Heart left ventricle (tissue), 16 donors: ENCODE results near the gene HAUS3. TPM values are rescaled to one million over a fixed set of nuclear protein-coding genes. Genes with fewer than 3 reads are reported as not detected.

Source experiments
- ATAC-seq, 4 donors: fragments of 200-7000 bp; cut with Tn5 transposase; one replicate each; pipeline ENCODE4 v1.9.1; 2020 to 2022; ENCODE audit warnings: moderate library complexity in 4 of 4, mild to moderate bottlenecking in 3 of 4, moderate number of reproducible peaks in 1 of 4
- DNase-seq, 5 donors: peaks; one replicate each; pipeline ENCODE4 v3.0.0-alpha.2; 2020
- H3K27ac ChIP-seq, 12 donors: fragments of 200-600 bp; sonication (generic) in 4 of 12; one replicate each; pipeline versions ENCODE4 v1.5.0 to v1.8.0; 2016 to 2022; ENCODE audit warnings: mild to moderate bottlenecking in 2 of 12
- H3K27me3 ChIP-seq, 9 donors: fragments of 200-600 bp; sonication (generic) in 2 of 9; one replicate each; pipeline versions ENCODE4 v1.5.1 to v1.8.0; 2016 to 2022; ENCODE audit warnings: mild to moderate bottlenecking in 3 of 9
- H3K36me3 ChIP-seq, 9 donors: fragments of 200-600 bp; sonication (generic) in 2 of 9; one replicate each; pipeline versions ENCODE4 v1.5.0 to v1.8.0; 2018 to 2022; ENCODE audit warnings: mild to moderate bottlenecking in 2 of 9
- H3K4me1 ChIP-seq, 12 donors: fragments of 200-600 bp; sonication (generic) in 4 of 12; one replicate each; pipeline versions ENCODE4 v1.5.0 to v1.8.0; 2016 to 2022; ENCODE audit warnings: mild to moderate bottlenecking in 3 of 12
- H3K4me3 ChIP-seq, 12 donors: fragments of 200-600 bp; sonication (generic) in 4 of 12; one replicate each; pipeline versions ENCODE4 v1.5.0 to v1.8.0; 2017 to 2022; ENCODE audit warnings: mild to moderate bottlenecking in 9 of 12, moderate library complexity in 4 of 12
- H3K9me3 ChIP-seq, 12 donors: fragments of 200-600 bp; sonication (generic) in 4 of 12; one replicate each; pipeline versions ENCODE4 v1.5.0 to v1.8.0; 2016 to 2022; ENCODE audit warnings: mild to moderate bottlenecking in 1 of 12
- CTCF ChIP-seq, 12 donors: fragments of 200-600 bp; sonication (generic) in 4 of 12; IDR thresholded peaks; one replicate each; pipeline versions ENCODE4 v1.5.0 to v1.8.0; 2018 to 2022; ENCODE audit warnings: antibody characterized with exemption in 12 of 12, mild to moderate bottlenecking in 5 of 12
- POLR2A ChIP-seq, 2 donors: fragments of 450-650 bp; IDR thresholded peaks; one replicate each; pipeline ENCODE4 v1.6.1; 2017; ENCODE audit warnings: antibody characterized with exemption in 2 of 2, mild to moderate bottlenecking in 2 of 2, moderate library complexity in 2 of 2
- WGBS, 4 donors: extraction: QIAGEN DNeasy Blood & Tissue Kit in 2 of 4; methylation state at CpG; one replicate each; pipeline versions ENCODE4 v1.1.5 to v1.1.7; 2013 to 2018; 5-methylcytosine and 5-hydroxymethylcytosine counted together
- intact Hi-C, 10 donors: fragments of 100-400 bp; cut with DNase I; formaldehyde crosslinking; loops; one replicate each; pipeline versions ENCODE4 v1.11.1 to v1.14.2; 2022
- polyA plus RNA-seq, 2 donors: library from polyadenylated mRNA; stranded (reverse); fragments of 200-250 nt; gene quantifications; one replicate each; pipeline ENCODE4 v1.2.3, GENCODE V29; 2013
- total RNA-seq, 9 donors: library from RNA; depleted of rRNA in 2 of 9; stranded (reverse); fragments of >200 nt in 2 of 9; fragmentation: NEBNext Ultra II Directional in 3 of 9; extraction: Animal tissue kit (Norgen Biotek cat#: 25700) in 3 of 9; gene quantifications; one replicate each; pipeline versions ENCODE4 v1.1.0 to v1.2.4, GENCODE V29; 2016 to 2023
- donor health status: ischemic (EF 13 %, LVEDD 7.1; RV severe dilation, severe dysfunction).
- donor health status: healthy with polysubstance abuse.
- donor health status: DM: no; HTN: yes; CAD: no.
- donor health status: DM: no; HTN: no; CAD: no.
- donor health status: ischemic (EF 25% LVEDD 6.9; RV normal size, moderate dysfunction).
- donor health status: ischemic (EF 25% LVEDD 5.7; RV mildly dilated, moderate dysfunction).
- donor health status: healthy.
- donor health status: DM: yes; HTN: yes; CAD: no.
- donor health status: ischemic (EF 35%, LVEDD 5.7; RV mildly dilated, moderate dysfunction).
- donor health status: nonischemic (EF 11% LVEDD 7.7; RV severe dilation, severe dysfunction).
- donor health status: DM: yes; HTN: yes; CAD: no.
- donor health status: PGD.
- donor health status: ischemic (EF 29% LVEDD 5.4; RV normal size, mild dysfunction).
- donor health status: nonischemic (EF 23%, LVEDD 6.1; RV moderate dilation, normal function).

The HAUS3 gene
- total and polyA plus RNA-seq, 11 donors = 4.2 to 8.3 (median 6.3) TPM

DNA sequence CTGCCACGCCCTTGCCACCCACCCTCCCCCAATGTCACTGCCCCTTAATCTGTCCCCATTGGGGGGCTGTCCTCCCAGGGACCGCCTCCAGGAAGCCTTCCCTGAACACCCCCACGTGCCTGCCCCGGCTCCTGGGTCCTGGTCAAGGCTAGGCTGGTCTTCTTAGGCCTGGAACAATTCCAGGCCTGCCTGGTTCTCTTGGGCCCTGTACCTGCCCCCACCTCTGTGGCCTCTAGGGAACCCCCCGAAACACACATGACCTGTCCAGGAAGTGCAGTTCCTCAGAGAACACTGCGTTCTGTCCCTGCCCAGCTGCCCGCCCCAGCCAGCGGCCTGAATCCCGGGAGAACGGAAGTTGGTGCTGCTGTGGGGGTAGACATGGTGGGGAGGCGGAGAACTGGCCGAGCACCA, 14.9 kb upstream of the HAUS3 start:
- Histone ChIP-seq H3K4me3 (peak overlapping the region in 1 of 12 donors; percentile 24), H3K27me3 (no peaks in the 10 kb centered on the region), H3K9me3 (no peaks in the 10 kb centered on the region), H3K36me3 (peaks cover 0 to 58% (median 30%) of the 10 kb centered on the region in 9 donors), H3K27ac (peak overlapping the region; percentile 74 to 94 (median 89)), H3K4me1 (peaks cover 21 to 84% (median 70%) of the 10 kb centered on the region in 12 donors)
- WGBS, 4 donors = 40 to 59% (median 42%) methylated on average over 11 to 12 of the region's 12 CpGs
- DNase-seq (peak; percentile 46 to 83 (median 70)), ATAC-seq (peak; percentile 35 to 75 (median 58))
- intact Hi-C loops = loop anchor here in 3 of 10 donors (2.0 to 10.0 kb wide), 2 partner anchors 14 to 158 kb away; partner anchors contain the start of genes CFAP99 (in 2 of the 3), ZFYVE28 (in 2 of the 3), HAUS3 (in 1 of the 3) and POLN (in 1 of the 3)
- TF ChIP-seq CTCF (IDR thresholded peaks at IDR 0.05) = no peak
- TF ChIP-seq POLR2A (IDR thresholded peaks at IDR 0.05) = no peak

DNA sequence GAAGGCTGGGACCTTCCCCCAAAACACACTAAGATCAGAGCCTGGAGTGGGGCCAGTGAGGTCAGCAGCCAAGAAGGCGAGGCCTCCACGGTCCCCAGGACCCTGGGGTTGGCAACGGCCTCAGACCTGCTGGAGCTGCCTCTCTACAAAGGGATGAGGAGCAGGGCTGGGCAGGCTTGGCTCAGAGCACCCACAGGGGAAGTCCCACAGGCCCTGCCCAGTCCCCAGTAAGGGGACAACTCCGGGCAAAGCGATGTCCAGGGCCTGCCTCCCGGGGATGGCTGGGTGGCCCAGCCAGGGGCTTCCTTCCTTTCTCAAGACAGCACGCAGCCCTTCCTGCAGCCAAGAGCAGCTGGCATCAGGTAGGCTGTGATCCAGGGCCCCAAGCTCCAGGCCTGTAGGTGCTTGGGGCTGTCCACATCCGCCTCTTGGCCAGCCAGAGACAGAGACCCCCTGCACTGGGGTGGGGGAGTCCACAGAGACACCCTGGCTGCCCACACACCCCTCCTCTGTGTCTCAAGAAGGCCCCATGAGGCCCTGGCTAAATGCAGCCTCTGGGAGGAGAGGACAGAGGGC, 14.3 kb upstream of the HAUS3 start:
- Histone ChIP-seq H3K27me3 (no peaks in the 10 kb centered on the region), H3K4me3 (peak overlapping the region in 8 of 12 donors; percentile 8 to 32 (median 22)), H3K27ac (peak overlapping the region; percentile 74 to 94 (median 89)), H3K36me3 (peaks cover 0 to 63% (median 35%) of the 10 kb centered on the region in 9 donors), H3K9me3 (no peaks in the 10 kb centered on the region), H3K4me1 (peaks cover 21 to 84% (median 70%) of the 10 kb centered on the region in 12 donors)
- intact Hi-C loops = loop anchor here in 3 of 10 donors (2.0 to 10.0 kb wide), 2 partner anchors 13 to 159 kb away; partner anchors contain the start of genes CFAP99 (in 2 of the 3), ZFYVE28 (in 2 of the 3), HAUS3 (in 1 of the 3) and POLN (in 1 of the 3)
- 21 to 39% (median 33%) methylated on average over 4 to 8 of the region's 8 CpGs; no CpG with 5 or more reads in 1 of the 4 donors for WGBS, 4 donors
- no peak for TF ChIP-seq CTCF (IDR thresholded peaks at IDR 0.05)
- DNase-seq = peak; percentile 40 to 74 (median 65)
- ATAC-seq = peak; percentile 21 to 50 (median 36)

DNA sequence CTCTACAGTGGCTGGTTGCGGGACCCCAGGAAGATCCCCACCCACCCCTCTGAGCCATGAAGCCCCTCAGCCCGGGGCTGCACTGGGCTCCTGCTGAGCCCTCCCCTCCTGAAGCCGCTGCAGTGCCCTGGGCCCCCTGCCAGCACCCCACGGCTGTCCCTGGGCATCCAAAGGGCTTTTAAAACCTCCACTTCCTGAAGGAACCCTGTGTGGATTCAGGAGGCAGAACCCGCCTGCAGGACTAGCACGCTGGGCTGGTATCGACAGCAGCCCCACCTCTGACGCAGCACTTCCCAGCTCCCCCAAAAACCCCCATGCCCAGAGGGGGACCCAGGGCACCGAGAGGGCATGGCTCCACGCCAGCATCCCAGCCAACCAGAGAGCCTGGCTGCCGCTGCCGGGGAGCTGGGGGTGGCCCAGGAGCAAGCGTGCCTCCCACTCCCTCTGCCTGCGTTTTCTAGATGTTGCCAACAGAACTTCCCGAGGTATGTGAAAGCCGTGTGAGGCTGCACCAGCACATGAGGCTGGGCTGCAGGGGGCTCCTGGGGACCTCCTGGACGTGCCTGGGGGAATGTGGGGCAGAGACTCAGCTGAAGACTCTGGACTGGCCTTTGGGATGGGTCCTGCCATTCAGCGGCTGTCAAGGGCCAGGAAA, 13.7 kb upstream of the HAUS3 start:
- peaks cover 0 to 70% (median 42%) of the 10 kb centered on the region in 9 donors for H3K36me3 ChIP-seq
- ATAC-seq = peak in 3 of 4 donors; percentile 3 to 34 (median 18)
- no peaks in the 10 kb centered on the region for H3K9me3 ChIP-seq
- intact Hi-C loops = loop anchor here in 3 of 10 donors (2.0 to 10.0 kb wide), 2 partner anchors 13 to 159 kb away; partner anchors contain the start of genes CFAP99 (in 2 of the 3), ZFYVE28 (in 2 of the 3), HAUS3 (in 1 of the 3) and POLN (in 1 of the 3)
- peak overlapping the region; percentile 74 to 94 (median 89) for H3K27ac ChIP-seq
- H3K4me1 ChIP-seq = peaks cover 21 to 78% (median 68%) of the 10 kb centered on the region in 12 donors
- H3K27me3 ChIP-seq = no peaks in the 10 kb centered on the region
- peak overlapping the region in 7 of 12 donors; percentile 8 to 32 (median 21) for H3K4me3 ChIP-seq
- TF ChIP-seq POLR2A (IDR thresholded peaks at IDR 0.05) = no peak
- TF ChIP-seq CTCF (IDR thresholded peaks at IDR 0.05) = peak in 2 of 12 donors; percentile 5 to 6
- 3 to 26% (median 18%) methylated on average over 6 to 18 of the region's 18 CpGs for WGBS, 4 donors
- DNase-seq = peak; percentile 39 to 68 (median 45)
